GM18517 (cell line): ENCODE results near the gene TSPEAR.

Experiments used
- ATAC-seq: cut with Tn5 transposase; IDR thresholded peaks from one replicate; pipeline ENCODE4 v1.9.1; 2021; ENCODE audit warnings: mild to moderate bottlenecking, moderate library complexity; ENCODE audit not compliant: unreplicated experiment

TSPEAR gene

GRCh38 chr21:44522753-44523204 lies 188.6 kb downstream of the TSPEAR start:
- no peak for ATAC-seq

GRCh38 chr21:44521928-44522752 lies 189.2 kb downstream of the TSPEAR start:
- no peak for ATAC-seq

- ATAC-seq = no peak
These were observed 190.0 kb downstream of the TSPEAR start for GRCh38 chr21:44521301-44521927.

GRCh38 chr21:44520326-44521300 lies 190.8 kb downstream of the TSPEAR start:
- no peak for ATAC-seq

GRCh38 chr21:44519346-44520325 lies 191.7 kb downstream of the TSPEAR start:
- no peak for ATAC-seq

GRCh38 chr21:44518686-44519085 lies 192.7 kb downstream of the TSPEAR start:
- no peak for ATAC-seq

DNA sequence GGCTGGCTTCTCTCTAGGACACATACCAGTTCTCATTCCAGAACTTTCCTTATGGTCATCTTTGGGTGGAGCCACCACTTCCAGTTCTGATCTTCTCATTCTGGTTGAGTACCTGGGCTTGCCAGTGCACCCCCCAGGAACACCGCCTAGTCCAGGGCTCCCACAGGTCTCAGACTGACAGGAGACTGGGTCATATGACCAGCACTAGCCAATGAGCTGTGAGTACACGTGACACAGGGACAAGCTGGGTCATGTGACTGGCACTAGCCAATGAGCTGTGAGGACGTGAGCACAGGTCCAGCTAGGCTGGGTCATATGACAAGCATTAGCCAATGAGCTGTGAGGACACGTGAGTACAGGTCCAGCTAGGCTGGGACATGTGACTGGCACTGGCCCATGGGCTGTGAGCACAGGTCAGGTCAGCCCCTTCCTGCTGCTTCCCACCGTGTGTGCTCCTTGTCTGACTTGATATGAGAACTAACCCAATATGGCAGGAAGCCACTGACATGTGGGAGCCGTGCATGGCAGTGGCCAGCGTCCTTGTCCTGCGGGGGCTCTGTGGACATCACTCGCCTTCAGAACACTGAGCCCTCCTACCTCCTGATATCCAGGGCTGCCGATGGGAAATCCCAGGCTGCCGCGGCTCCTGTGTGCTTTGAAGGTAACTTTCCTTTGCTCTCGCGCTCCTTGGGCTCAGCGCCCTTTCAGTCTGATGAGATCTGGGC lies 194.0 kb downstream of the TSPEAR start:
- ATAC-seq = no peak

- no peak for ATAC-seq
These were observed 194.6 kb downstream of the TSPEAR start for GRCh38 chr21:44516828-44517174.

DNA sequence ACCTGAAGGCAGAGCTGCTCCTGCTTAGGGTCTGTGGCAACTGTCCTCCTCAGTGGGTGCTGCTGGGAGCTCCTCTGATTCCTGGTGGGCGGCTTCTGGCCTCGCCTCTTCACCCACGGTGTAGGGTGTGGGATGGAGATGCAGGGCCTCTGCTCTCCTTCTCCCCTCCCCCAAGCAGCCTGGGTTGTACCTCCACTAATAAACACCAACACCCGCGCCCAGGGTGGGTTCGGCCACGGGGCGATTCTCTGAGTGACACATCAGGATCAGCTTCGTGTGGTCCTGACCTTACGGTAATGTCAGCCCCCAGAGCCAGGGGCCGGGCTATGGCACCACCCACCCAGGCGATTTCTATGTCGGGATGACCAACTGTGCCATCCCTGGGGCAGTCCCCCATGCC lies 195.0 kb downstream of the TSPEAR start:
- ATAC-seq = no peak

- ATAC-seq = no peak
These were observed 195.8 kb downstream of the TSPEAR start for GRCh38 chr21:44515359-44516165.

- ATAC-seq = no peak
These were observed 196.5 kb downstream of the TSPEAR start for GRCh38 chr21:44514746-44515358.

GRCh38 chr21:44514218-44514520 lies 197.2 kb downstream of the TSPEAR start:
- ATAC-seq = no peak

GRCh38 chr21:44513389-44514217 lies 197.8 kb downstream of the TSPEAR start:
- no peak for ATAC-seq

DNA sequence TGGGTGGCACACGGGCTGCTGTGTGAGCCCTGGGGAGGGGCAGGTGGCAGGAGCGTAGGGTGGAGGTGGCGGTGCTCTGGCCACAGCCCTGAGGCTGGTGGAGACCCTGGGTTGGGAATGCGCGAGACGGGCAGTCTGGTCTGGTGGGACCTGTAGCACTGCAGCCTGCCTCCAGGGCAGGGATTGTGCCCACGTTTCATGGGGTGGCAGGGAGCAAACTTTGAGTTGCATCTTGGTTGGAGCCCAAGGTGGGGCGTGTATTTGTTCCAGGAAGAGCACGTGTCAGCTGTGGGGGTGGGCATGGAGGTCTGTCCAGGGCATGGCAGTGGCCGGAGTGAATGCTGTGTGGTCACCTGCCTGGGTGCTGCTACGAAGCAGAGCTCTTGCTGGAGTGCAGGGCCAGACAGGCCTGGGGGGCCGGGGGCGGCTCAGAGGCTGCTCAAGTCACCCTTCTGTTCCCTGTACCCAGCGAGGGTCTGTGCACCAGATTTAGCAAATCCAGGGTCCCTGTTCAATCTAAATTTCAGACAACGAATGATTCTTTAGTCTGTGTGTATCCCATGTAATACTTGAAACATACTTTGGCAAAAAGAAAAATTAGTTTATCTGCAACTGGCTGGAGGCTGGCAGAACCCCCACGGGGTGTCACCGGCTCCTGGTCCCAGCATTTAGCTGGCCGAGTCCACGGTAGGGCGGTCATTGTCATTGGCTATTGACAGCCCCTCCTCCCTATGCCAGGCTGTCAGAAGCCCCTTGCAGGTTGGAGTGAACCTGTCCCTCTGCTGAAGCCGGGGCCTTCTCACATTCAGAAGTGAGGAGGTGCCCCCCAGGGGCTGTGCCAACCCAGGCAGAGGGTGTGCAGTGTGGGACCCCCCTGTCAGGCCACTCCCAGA lies 198.6 kb downstream of the TSPEAR start:
- ATAC-seq = no peak

DNA sequence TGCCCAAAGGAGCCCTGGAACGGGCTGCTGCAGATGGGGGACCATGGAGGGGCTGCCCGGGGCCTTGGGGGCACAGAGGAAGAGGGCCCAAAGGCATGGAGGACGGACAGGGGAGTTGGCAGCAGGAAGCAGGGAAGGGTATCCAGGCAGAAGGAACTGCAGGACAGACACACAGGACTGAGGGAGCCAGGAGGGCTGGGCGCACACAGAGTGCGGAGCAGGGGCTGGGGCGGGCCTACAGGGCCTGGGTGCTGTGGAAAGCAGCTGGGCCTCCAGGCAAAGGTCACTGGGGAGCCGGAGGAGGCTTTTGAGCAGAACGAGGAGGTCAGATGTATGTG lies 199.5 kb downstream of the TSPEAR start:
- ATAC-seq = no peak

DNA sequence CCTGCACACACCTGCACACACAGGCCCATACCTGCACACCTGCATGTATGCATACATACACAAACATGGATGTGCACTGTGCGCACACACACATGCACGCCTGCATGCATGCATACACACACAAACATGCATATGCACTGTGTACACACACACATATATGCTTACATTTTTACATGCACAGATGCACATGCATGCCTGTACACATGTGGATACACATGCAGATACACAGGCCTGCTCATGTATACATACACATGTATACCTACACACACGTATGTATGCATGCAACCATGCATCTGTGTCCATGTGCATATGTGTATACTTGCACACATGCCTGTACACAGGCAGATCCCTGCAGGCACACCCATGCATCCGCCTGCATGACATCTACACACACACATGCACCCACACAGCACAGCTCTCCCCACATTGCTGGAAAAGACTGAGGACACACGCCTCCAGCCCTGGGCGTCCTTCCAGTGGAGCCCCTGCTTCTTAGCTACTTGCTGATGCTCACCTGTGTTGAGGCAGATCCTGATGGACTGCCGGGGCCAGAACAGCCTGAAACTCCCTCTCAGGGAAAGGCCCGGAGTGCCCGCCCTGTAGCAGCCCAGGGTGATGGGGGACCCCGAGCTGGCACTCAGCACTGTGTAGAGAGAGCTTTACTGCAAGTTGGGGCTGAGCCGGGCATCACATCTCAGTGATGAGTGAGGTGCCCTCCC lies 200.0 kb downstream of the TSPEAR start:
- ATAC-seq = no peak
